GM12878 (cell line): ENCODE results near the gene P3H3. TPM values are rescaled to one million over a fixed set of nuclear protein-coding genes. Genes with fewer than 3 reads are reported as not detected.

Experiments
- ATAC-seq: fragments of 200-7000 bp; cut with Tn5 transposase; 3 replicates; pipeline ENCODE4 v1.9.1; 2020; ENCODE audit warnings: mild to moderate bottlenecking, moderate library complexity
- BruUV-seq: library from RNA; stranded (reverse); fragments of 400-500 nt; replicated peaks from 2 replicates; lab custom pipeline; 2021; lab: Mats Ljungman, UMichigan
- CTCF ChIA-PET: fragments of 300-600 bp; sonication (Branson Sonifier 250); formaldehyde crosslinking; extraction: SDS; loops from one replicate; lab custom pipeline; 2021; ENCODE audit warnings: inconsistent platforms; lab: Yijun Ruan, JAX
- POLR2A ChIA-PET: fragments of 350-600 bp; formaldehyde crosslinking; extraction: SDS; loops from one replicate; lab custom pipeline; 2021; ENCODE audit warnings: inconsistent platforms; lab: Charles Lee
- RAD21 ChIA-PET: fragments of 300-600 bp; sonication (Branson Sonifier 250); formaldehyde crosslinking; loops from one replicate; lab custom pipeline; 2023; ENCODE audit warnings: antibody characterized with exemption; ENCODE audit not compliant: unreplicated experiment; lab: Charles Lee
- SMC1A ChIA-PET: fragments of 300-600 bp; sonication (Branson Sonifier 250); formaldehyde crosslinking; loops from one replicate; lab custom pipeline; 2023; ENCODE audit not compliant: unreplicated experiment, uncharacterized antibody; lab: Charles Lee
- DNase-seq: peaks from one replicate; pipeline ENCODE4 v3.0.0-alpha.2; 2011; ENCODE audit warnings: low read depth, low spot score
- FAIRE-seq: peaks from 3 replicates; lab custom pipeline; 2011; peaks lifted over from hg19 to GRCh38; lab: Jason Lieb, UNC
- H2AFZ ChIP-seq: 2 replicates; pipeline ENCODE4 v1.6.0; 2011; ENCODE audit warnings: low read depth, low read length, control low read depth; ENCODE audit not compliant: control insufficient read depth
- H3K27ac ChIP-seq: 2 replicates; pipeline ENCODE4 v1.5.1; 2011; ENCODE audit warnings: control low read depth; ENCODE audit not compliant: control insufficient read depth, insufficient read depth
- H3K27me3 ChIP-seq, 2 experiments: replicated peaks in 1 of 2; 2 replicates each; pipeline versions ENCODE4 v1.6.0 to v1.6.1; 2011; ENCODE audit warnings: low read length in 1 of 2; ENCODE audit not compliant: control insufficient read depth in 2 of 2, insufficient read depth in 2 of 2
- H3K36me3 ChIP-seq, 2 experiments: 2 replicates each; pipeline ENCODE4 v1.5.1; 2011; ENCODE audit warnings: low read length in 1 of 2; ENCODE audit not compliant: control insufficient read depth in 2 of 2, insufficient read depth in 2 of 2
- H3K4me1 ChIP-seq: 2 replicates; pipeline ENCODE4 v1.6.1; 2011; ENCODE audit warnings: mild to moderate bottlenecking, low read length, moderate library complexity, mixed read lengths; ENCODE audit not compliant: control insufficient read depth, insufficient read depth
- H3K4me2 ChIP-seq: 2 replicates; pipeline ENCODE4 v1.6.0; 2011; ENCODE audit warnings: control low read depth; ENCODE audit not compliant: control insufficient read depth, insufficient read depth
- H3K4me3 ChIP-seq: fragments of 200-600 bp; sonication (generic); 2 replicates; pipeline ENCODE4 v1.5.1; 2016
- H3K79me2 ChIP-seq: 2 replicates; pipeline ENCODE4 v1.6.0; 2011; ENCODE audit warnings: low read length; ENCODE audit not compliant: control insufficient read depth, insufficient read depth
- H3K9ac ChIP-seq: 2 replicates; pipeline ENCODE4 v1.8.0; 2011; ENCODE audit warnings: low read length, control low read depth, mixed read lengths; ENCODE audit not compliant: control insufficient read depth, insufficient read depth
- H3K9me3 ChIP-seq: replicated peaks from 3 replicates; pipeline ENCODE4 v1.5.1; 2011; ENCODE audit warnings: mild to moderate bottlenecking, low read length; ENCODE audit not compliant: control insufficient read depth, insufficient read depth
- H4K20me1 ChIP-seq: 2 replicates; pipeline ENCODE4 v1.6.0; 2011; ENCODE audit not compliant: control insufficient read depth, insufficient read depth
- NR2C1 ChIP-seq: fragments of 450-650 bp; IDR thresholded peaks from 2 replicates; pipeline ENCODE4 v1.6.1; 2017; ENCODE audit warnings: antibody characterized with exemption, mild to moderate bottlenecking, moderate library complexity
- RAD51 ChIP-seq: fragments of 450-650 bp; IDR thresholded peaks from 2 replicates; pipeline ENCODE4 v1.6.1; 2016; ENCODE audit warnings: moderate library complexity, mild to moderate bottlenecking, inconsistent platforms
- SKIL ChIP-seq: fragments of 450-650 bp; IDR thresholded peaks from 2 replicates; pipeline ENCODE4 v1.6.1; 2017; ENCODE audit warnings: mild to moderate bottlenecking, low read depth, inconsistent platforms; ENCODE audit not compliant: poor library complexity, severe bottlenecking
- WGBS: methylation state at CpG from one replicate; pipeline ENCODE4 v1.1.6; 2016; ENCODE audit warnings: low lambda C conversion rate; ENCODE audit not compliant: insufficient replicate concordance, insufficient coverage; ENCODE audit errors: missing lambda C conversion rate; 5-methylcytosine and 5-hydroxymethylcytosine counted together
- in situ Hi-C: fragments of 300-500 bp; cut with MboI; formaldehyde crosslinking; loops from 9 replicates; pipeline ENCODE4 v1.14.3; 2018; ENCODE audit warnings: mixed read lengths
- intact Hi-C: fragments of 100-400 bp; cut with micrococcal nuclease; formaldehyde crosslinking; loops from one replicate; pipeline ENCODE4 v1.14.2; 2022; ENCODE audit not compliant: unreplicated experiment
- polyA plus RNA-seq, 11 experiments: library from polyadenylated mRNA; depleted of rRNA in 4 of 11; unstranded in 6 of 11; stranded (reverse) in 5 of 11; fragments of >200 nt; fragmentation: Nextera tagmentation in 4 of 11; fragmentation: Illumina TruSeq in 1 of 11; extraction: Ambion mirVana in 4 of 11; extraction: Trizol in 1 of 11; gene quantifications; 1 replicate in 1 of 11; 2 replicates in 10 of 11; pipeline versions ENCODE4 v1.2.1 to v1.2.3, GENCODE V29; 2011 to 2016; ENCODE audit warnings: inconsistent platforms in 2 of 11, missing spikeins in 2 of 11, low read depth in 1 of 11
- total RNA-seq, 4 experiments: library from RNA; depleted of rRNA in 3 of 4; stranded (reverse); fragments of >200 nt in 3 of 4; fragmentation: Illumina TruSeq in 1 of 4; extraction: Trizol in 1 of 4; gene quantifications; 2 replicates each; pipeline versions ENCODE4 v1.2.1 to v1.2.3, GENCODE V29; 2013 to 2021

Gene P3H3
- total and polyA plus RNA-seq, 10 of the 15 experiments (the other 5 are each of a cell fraction or from before 2014, with no cell fraction given) = 0.03 to 0.21 (median 0.05) TPM; not detected in 7

- ChIA-PET POLR2A (interaction anchor here (0.9 to 1.4 kb wide), 4 partner anchors 9 to 12 kb away, joined by 3 to 7 read pairs (median 4); partner anchors contain the start of genes CDCA3 and USP5), CTCF (interaction anchor here (1.0 to 1.9 kb wide), 4 partner anchors 11 to 35 kb away, joined by 3 to 5 read pairs (median 4); no protein-coding TSS in a partner anchor), RAD21 (interaction anchor here (1.5 kb wide), 1 partner anchor 9 kb away, joined by 3 read pairs; the partner anchor contains the start of genes CDCA3 and USP5), SMC1A (interaction anchor here (5.1 kb wide), 1 partner anchor 9 kb away, joined by 22 read pairs; the partner anchor contains the start of genes CDCA3 and USP5)
- Histone ChIP-seq H3K9me3 (no peaks in the 10 kb centered on the region), H3K27ac (no peak overlapping the region), H3K36me3 (no peaks in the 10 kb centered on the region; a peak in 2 of 4 replicates), H4K20me1 (no peaks in the 10 kb centered on the region), H2AFZ (no peak overlapping the region), H3K4me2 (no peak overlapping the region), H3K4me1 (peaks cover 10% of the 10 kb centered on the region), H3K27me3 (no peaks in the 10 kb centered on the region), H3K79me2 (no peaks in the 10 kb centered on the region), H3K9ac (no peak overlapping the region), H3K4me3 (no peak overlapping the region)
- DNase-seq = no peak
- ATAC-seq = no peak
- FAIRE-seq = no peak
- WGBS = 70% methylated on average over 4 of the region's 4 CpGs
- BruUV-seq = no TSS peak
- intact Hi-C loops = no loop called here
- in situ Hi-C loops = no loop called here
- no peak for TF ChIP-seq RAD51
- TF ChIP-seq SKIL = no peak
- TF ChIP-seq NR2C1 = no peak
These were observed 13.9 kb downstream of the P3H3 start for GRCh38 chr12:6842075-6842474.
